ENCODE data around the gene AGBL1.

Gene AGBL1

DNA sequence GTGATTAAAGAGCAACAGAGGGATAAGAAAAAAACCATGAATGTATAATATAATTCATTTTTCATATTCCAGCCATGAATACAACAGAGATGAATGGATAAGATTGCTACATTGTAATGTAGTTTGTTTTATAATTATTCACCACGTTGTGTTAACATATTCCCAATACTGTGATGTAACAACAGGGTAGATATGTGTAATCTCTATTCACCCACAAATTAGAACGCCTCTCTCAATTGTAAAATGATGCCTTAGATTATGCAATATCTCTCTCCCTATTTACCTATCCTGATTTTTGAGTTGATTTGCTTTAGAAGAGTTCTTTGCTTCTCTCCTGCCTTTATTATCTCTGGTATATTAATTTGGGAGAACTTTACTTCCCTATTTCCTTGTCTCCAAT is 193.6 kb downstream of the AGBL1 start:
- TF ChIP-seq, protein P1, sequence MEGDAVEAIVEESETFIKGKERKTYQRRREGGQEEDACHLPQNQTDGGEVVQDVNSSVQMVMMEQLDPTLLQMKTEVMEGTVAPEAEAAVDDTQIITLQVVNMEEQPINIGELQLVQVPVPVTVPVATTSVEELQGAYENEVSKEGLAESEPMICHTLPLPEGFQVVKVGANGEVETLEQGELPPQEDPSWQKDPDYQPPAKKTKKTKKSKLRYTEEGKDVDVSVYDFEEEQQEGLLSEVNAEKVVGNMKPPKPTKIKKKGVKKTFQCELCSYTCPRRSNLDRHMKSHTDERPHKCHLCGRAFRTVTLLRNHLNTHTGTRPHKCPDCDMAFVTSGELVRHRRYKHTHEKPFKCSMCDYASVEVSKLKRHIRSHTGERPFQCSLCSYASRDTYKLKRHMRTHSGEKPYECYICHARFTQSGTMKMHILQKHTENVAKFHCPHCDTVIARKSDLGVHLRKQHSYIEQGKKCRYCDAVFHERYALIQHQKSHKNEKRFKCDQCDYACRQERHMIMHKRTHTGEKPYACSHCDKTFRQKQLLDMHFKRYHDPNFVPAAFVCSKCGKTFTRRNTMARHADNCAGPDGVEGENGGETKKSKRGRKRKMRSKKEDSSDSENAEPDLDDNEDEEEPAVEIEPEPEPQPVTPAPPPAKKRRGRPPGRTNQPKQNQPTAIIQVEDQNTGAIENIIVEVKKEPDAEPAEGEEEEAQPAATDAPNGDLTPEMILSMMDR (IDR thresholded peaks at IDR 0.05; ENCODE audit: poor library complexity, severe bottlenecking) = no peak

DNA sequence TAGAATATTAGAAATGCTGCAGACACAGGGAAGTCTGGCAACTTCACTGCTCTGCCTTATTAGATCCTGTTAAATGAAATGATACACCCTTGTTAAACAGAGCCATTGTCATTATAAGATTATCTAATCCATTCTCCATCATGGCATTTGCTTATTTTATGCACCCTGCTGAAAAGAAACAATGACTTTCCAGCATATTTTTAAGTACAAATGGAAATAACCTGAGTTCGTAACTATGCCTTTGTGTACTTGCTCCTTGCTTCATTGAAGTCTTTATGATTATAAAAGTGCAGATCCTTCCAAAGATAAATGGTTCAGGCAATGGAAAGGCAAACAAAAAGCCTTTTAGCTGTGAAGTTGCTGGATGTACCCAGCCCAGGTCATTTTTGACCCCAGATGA is 195.7 kb downstream of the AGBL1 start:
- Histone ChIP-seq H3K27me3 (ENCODE audit: insufficient read depth, poor library complexity, severe bottlenecking) (no peaks in the 10 kb centered on the region), H3K4me1 (ENCODE audit: insufficient read depth, poor library complexity, severe bottlenecking) (peaks cover 3% of the 10 kb centered on the region), H3K36me3 (ENCODE audit: low read depth) (no peaks in the 10 kb centered on the region), H3K9me3 (ENCODE audit: severe bottlenecking) (no peaks in the 10 kb centered on the region), H3K4me3 (ENCODE audit: severe bottlenecking) (no peak overlapping the region), H3K27ac (ENCODE audit: poor library complexity, severe bottlenecking) (no peak overlapping the region)
- no peak for DNase-seq (ENCODE audit: low spot score)
- TF ChIP-seq, protein P1 (IDR thresholded peaks at IDR 0.05; ENCODE audit: poor library complexity, severe bottlenecking) = no peak
- ATAC-seq (ENCODE audit: low read depth) = no peak

More for the DNA sequence above, 193.6 kb downstream of the AGBL1 start:
- peaks cover 8% of the 10 kb centered on the region for H3K4me1 ChIP-seq (ENCODE audit: insufficient read depth, poor library complexity, severe bottlenecking)
- peak; percentile 51 for ATAC-seq (ENCODE audit: low read depth)
- no peak overlapping the region for H3K4me3 ChIP-seq (ENCODE audit: severe bottlenecking)
- DNase-seq (ENCODE audit: low spot score) = no peak
- H3K27ac ChIP-seq (ENCODE audit: poor library complexity, severe bottlenecking) = no peak overlapping the region
- H3K36me3 ChIP-seq (ENCODE audit: low read depth) = no peaks in the 10 kb centered on the region
- no peaks in the 10 kb centered on the region for H3K27me3 ChIP-seq (ENCODE audit: insufficient read depth, poor library complexity, severe bottlenecking)
- no peaks in the 10 kb centered on the region for H3K9me3 ChIP-seq (ENCODE audit: severe bottlenecking)

DNA sequence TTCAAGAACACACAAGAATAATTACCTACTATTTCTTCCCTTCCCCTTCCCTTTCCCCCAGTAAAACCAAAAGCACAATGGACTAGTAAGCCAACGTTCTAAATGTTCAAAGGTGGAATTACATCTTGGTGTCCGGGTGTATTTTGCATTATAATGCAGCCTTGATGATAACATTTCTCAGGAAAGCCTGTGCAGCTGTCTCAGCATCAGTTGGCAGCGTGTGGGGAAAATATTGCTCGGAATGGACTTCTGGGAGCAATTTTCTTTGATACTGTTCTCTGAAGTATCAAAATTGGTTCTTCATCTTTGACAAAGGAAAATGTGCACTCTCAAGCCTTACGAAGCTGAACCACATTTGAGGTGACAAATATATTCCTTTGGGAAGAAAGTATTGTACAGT is 198.9 kb downstream of the AGBL1 start:
- Histone ChIP-seq H3K4me3 (ENCODE audit: severe bottlenecking) (no peak overlapping the region), H3K27me3 (ENCODE audit: insufficient read depth, poor library complexity, severe bottlenecking) (no peaks in the 10 kb centered on the region), H3K9me3 (ENCODE audit: severe bottlenecking) (no peaks in the 10 kb centered on the region), H3K36me3 (ENCODE audit: low read depth) (no peaks in the 10 kb centered on the region), H3K27ac (ENCODE audit: poor library complexity, severe bottlenecking) (no peak overlapping the region), H3K4me1 (ENCODE audit: insufficient read depth, poor library complexity, severe bottlenecking) (peaks cover 3% of the 10 kb centered on the region)
- ATAC-seq (ENCODE audit: low read depth) (no peak), DNase-seq (ENCODE audit: low spot score) (no peak)
- TF ChIP-seq, protein P1 (IDR thresholded peaks at IDR 0.05; ENCODE audit: poor library complexity, severe bottlenecking) = no peak

DNA sequence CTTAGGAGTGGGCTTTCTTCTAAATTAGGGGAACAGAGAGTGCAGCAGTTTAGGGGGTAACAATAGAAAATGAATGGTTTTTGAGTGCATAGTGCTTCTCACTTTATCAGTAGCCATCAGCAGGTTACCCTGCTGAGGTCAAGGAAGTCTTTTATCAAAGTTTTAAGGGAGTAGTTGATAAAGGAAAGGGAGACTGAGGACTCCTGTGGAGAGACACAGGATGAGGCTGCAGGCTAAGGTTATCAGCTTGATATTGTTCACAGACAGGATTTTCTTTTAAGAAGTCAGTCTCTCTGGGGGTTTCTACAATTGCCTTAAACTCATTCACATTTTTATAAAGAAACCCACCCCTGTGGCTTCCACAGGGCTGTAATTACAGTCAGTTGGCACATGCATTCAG is 205.0 kb downstream of the AGBL1 start:
- ATAC-seq (ENCODE audit: low read depth) (no peak; the same call in 2 of the 3 replicates), DNase-seq (ENCODE audit: low spot score) (no peak)
- no peaks in the 10 kb centered on the region for H3K36me3 ChIP-seq (ENCODE audit: low read depth)
- no peak overlapping the region for H3K4me3 ChIP-seq (ENCODE audit: severe bottlenecking)
- no peak overlapping the region for H3K27ac ChIP-seq (ENCODE audit: poor library complexity, severe bottlenecking)
- H3K9me3 ChIP-seq (ENCODE audit: severe bottlenecking) = no peaks in the 10 kb centered on the region
- H3K4me1 ChIP-seq (ENCODE audit: insufficient read depth, poor library complexity, severe bottlenecking) = no peaks in the 10 kb centered on the region
- TF ChIP-seq, protein P1 (IDR thresholded peaks at IDR 0.05; ENCODE audit: poor library complexity, severe bottlenecking) = no peak
- no peaks in the 10 kb centered on the region for H3K27me3 ChIP-seq (ENCODE audit: insufficient read depth, poor library complexity, severe bottlenecking)

DNA sequence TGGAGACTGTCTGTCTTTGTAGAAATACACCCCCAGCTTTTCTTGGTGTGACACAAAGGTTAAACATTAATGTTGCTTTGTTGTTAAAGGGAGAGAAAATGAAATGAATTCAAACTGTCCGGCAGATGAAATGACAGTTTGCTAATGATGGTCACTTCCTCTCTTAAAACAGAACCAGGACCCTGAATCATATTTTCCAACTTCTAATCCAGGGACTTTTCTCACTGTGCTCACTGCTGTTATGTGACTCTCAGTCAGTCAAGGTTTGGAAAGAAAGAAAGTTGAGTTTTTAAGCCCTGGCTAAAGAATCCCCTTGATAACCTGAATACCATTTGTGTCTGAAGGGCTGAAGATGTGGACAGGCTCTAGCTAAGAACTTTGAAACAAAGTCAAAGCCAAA is 215.8 kb downstream of the AGBL1 start:
- no peaks in the 10 kb centered on the region for H3K36me3 ChIP-seq (ENCODE audit: low read depth)
- no peaks in the 10 kb centered on the region for H3K27me3 ChIP-seq (ENCODE audit: insufficient read depth, poor library complexity, severe bottlenecking)
- no peak overlapping the region for H3K27ac ChIP-seq (ENCODE audit: poor library complexity, severe bottlenecking)
- TF ChIP-seq, protein P1 (IDR thresholded peaks at IDR 0.05; ENCODE audit: poor library complexity, severe bottlenecking) = no peak
- no peaks in the 10 kb centered on the region for H3K9me3 ChIP-seq (ENCODE audit: severe bottlenecking)
- ATAC-seq (ENCODE audit: low read depth) (no peak), DNase-seq (ENCODE audit: low spot score) (no peak)
- peaks cover 5% of the 10 kb centered on the region for H3K4me1 ChIP-seq (ENCODE audit: insufficient read depth, poor library complexity, severe bottlenecking)
- no peak overlapping the region for H3K4me3 ChIP-seq (ENCODE audit: severe bottlenecking)
